Liver (tissue), 9 donors: ENCODE results near the gene GAL3ST3. TPM values are rescaled to one million over a fixed set of nuclear protein-coding genes. Genes with fewer than 3 reads are reported as not detected.

Experiments used
- DNase-seq: peaks from one replicate; pipeline ENCODE4 v3.0.0-alpha.2; 2017; ENCODE audit warnings: low spot score
- H3K27ac ChIP-seq, 2 donors: one replicate each; pipeline ENCODE4 v1.7.0; 2013; ENCODE audit warnings: inconsistent platforms in 2 of 2, low read length in 2 of 2, control low read depth in 1 of 2, low read depth in 1 of 2, mild to moderate bottlenecking in 1 of 2
- H3K27me3 ChIP-seq, 4 donors: one replicate each; pipeline versions ENCODE4 v1.6.1 to v1.7.0; 2013; ENCODE audit warnings: low read length in 3 of 4, inconsistent platforms in 1 of 4, mild to moderate bottlenecking in 1 of 4, moderate library complexity in 1 of 4; ENCODE audit not compliant: control insufficient read depth in 4 of 4, insufficient read depth in 4 of 4
- H3K36me3 ChIP-seq, 4 donors: one replicate each; pipeline versions ENCODE4 v1.6.1 to v1.7.0; 2013; ENCODE audit warnings: low read length in 3 of 4, mild to moderate bottlenecking in 3 of 4, low read depth in 1 of 4, moderate library complexity in 1 of 4; ENCODE audit not compliant: control insufficient read depth in 4 of 4, insufficient read depth in 3 of 4
- H3K4me1 ChIP-seq, 4 donors: one replicate each; pipeline versions ENCODE4 v1.6.1 to v1.7.0; 2013; ENCODE audit warnings: low read length in 3 of 4, mild to moderate bottlenecking in 3 of 4, moderate library complexity in 1 of 4; ENCODE audit not compliant: control insufficient read depth in 4 of 4, insufficient read depth in 4 of 4
- H3K4me3 ChIP-seq, 3 donors: one replicate each; pipeline versions ENCODE4 v1.6.1 to v1.7.0; 2013; ENCODE audit warnings: low read length in 3 of 3, control low read depth in 1 of 3, low read depth in 1 of 3, mild to moderate bottlenecking in 1 of 3
- H3K9ac ChIP-seq, 2 donors: one replicate each; pipeline ENCODE4 v1.7.0; 2013; ENCODE audit warnings: low read length in 2 of 2, mild to moderate bottlenecking in 2 of 2, moderate library complexity in 2 of 2, control low read depth in 1 of 2, low read depth in 1 of 2
- H3K9me3 ChIP-seq, 4 donors: one replicate each; pipeline versions ENCODE4 v1.6.1 to v1.7.0; 2013; ENCODE audit warnings: low read length in 3 of 4; ENCODE audit not compliant: control insufficient read depth in 4 of 4
- EGR1 ChIP-seq, 2 donors: IDR thresholded peaks; 2 replicates each; pipeline ENCODE4 v1.6.1; 2016 to 2018; ENCODE audit warnings: antibody characterized with exemption in 2 of 2, low read depth in 2 of 2
- FOXA1 ChIP-seq: IDR thresholded peaks from 2 replicates; pipeline ENCODE4 v1.6.1; 2016; ENCODE audit warnings: antibody characterized with exemption
- FOXA2 ChIP-seq: IDR thresholded peaks from 2 replicates; pipeline ENCODE4 v1.6.1; 2016; ENCODE audit warnings: antibody characterized with exemption
- GABPA ChIP-seq, 2 donors: IDR thresholded peaks in 1 of 2; conservative IDR thresholded peaks in 1 of 2; 2 replicates each; pipeline ENCODE4 v1.6.1; 2016; ENCODE audit warnings: antibody characterized with exemption in 2 of 2, mild to moderate bottlenecking in 1 of 2, moderate library complexity in 1 of 2
- HNF4A ChIP-seq, 2 donors: conservative IDR thresholded peaks; 2 replicates each; pipeline ENCODE4 v1.6.1; 2016; ENCODE audit warnings: antibody characterized with exemption in 2 of 2, mild to moderate bottlenecking in 2 of 2
- JUND ChIP-seq, 2 donors: IDR thresholded peaks; 2 replicates each; pipeline ENCODE4 v1.6.1; 2016; ENCODE audit warnings: antibody characterized with exemption in 2 of 2
- NR2F2 ChIP-seq: IDR thresholded peaks from 2 replicates; pipeline ENCODE4 v1.6.1; 2016; ENCODE audit warnings: antibody characterized with exemption
- RAD21 ChIP-seq, 2 donors: IDR thresholded peaks; 2 replicates each; pipeline ENCODE4 v1.6.1; 2016; ENCODE audit warnings: antibody characterized with exemption in 2 of 2, mild to moderate bottlenecking in 2 of 2
- RXRA ChIP-seq, 2 donors: IDR thresholded peaks; 2 replicates each; pipeline ENCODE4 v1.6.1; 2017 to 2018; ENCODE audit warnings: antibody characterized with exemption in 2 of 2, mild to moderate bottlenecking in 1 of 2
- SP1 ChIP-seq: IDR thresholded peaks from 2 replicates; pipeline ENCODE4 v1.6.1; 2018; ENCODE audit warnings: antibody characterized with exemption, mild to moderate bottlenecking
- TAF1 ChIP-seq: conservative IDR thresholded peaks from 2 replicates; pipeline ENCODE4 v1.6.1; 2016; ENCODE audit warnings: antibody characterized with exemption, mild to moderate bottlenecking
- YY1 ChIP-seq: IDR thresholded peaks from 2 replicates; pipeline ENCODE4 v1.6.1; 2016; ENCODE audit warnings: antibody characterized with exemption, mild to moderate bottlenecking
- WGBS: extraction: QIAGEN DNeasy Blood & Tissue Kit; methylation state at CpG from one replicate; pipeline ENCODE4 v1.1.7; 2013; 5-methylcytosine and 5-hydroxymethylcytosine counted together
- polyA plus RNA-seq, 2 donors: library from polyadenylated mRNA; stranded (reverse) in 1 of 2; unstranded in 1 of 2; fragments of 200-250 nt in 1 of 2; fragments of >200 nt in 1 of 2; fragmentation: Nextera tagmentation in 1 of 2; extraction: Ambion mirVana in 1 of 2; gene quantifications; one replicate each; pipeline versions ENCODE4 v1.2.1 to v1.2.3, GENCODE V29; 2013 to 2015
- total RNA-seq, 2 donors: library from RNA; depleted of rRNA; stranded (reverse); fragments of >200 nt; gene quantifications; one replicate each; pipeline ENCODE4 v1.2.3, GENCODE V29; 2014
- TF ChIP-seq, protein P1 (sequence below): IDR thresholded peaks from 2 replicates; pipeline ENCODE4 v1.6.1; 2016; ENCODE audit warnings: antibody characterized with exemption
- TF ChIP-seq, protein P2 (sequence below): IDR thresholded peaks from 2 replicates; pipeline ENCODE4 v1.6.1; 2016; ENCODE audit warnings: antibody characterized with exemption
- TF ChIP-seq, protein P3 (sequence below): IDR thresholded peaks from 2 replicates; pipeline ENCODE4 v1.6.1; 2016; ENCODE audit warnings: antibody characterized with exemption
- TF ChIP-seq, protein P4 (sequence below): fragments of 150-350 bp; IDR thresholded peaks from 2 replicates; pipeline ENCODE4 v1.5.1; 2017; ENCODE audit warnings: improper control_type of control experiment, low read depth, low read length; ENCODE audit not compliant: missing input control
- TF ChIP-seq, protein P5 (sequence below): IDR thresholded peaks from 2 replicates; pipeline ENCODE4 v1.6.1; 2016; ENCODE audit warnings: antibody characterized with exemption, mild to moderate bottlenecking
- donor health status: healthy.
- donor health status: healthy.
- donor health status: healthy.
- donor health status: healthy.
- donor health status: healthy.

The GAL3ST3 gene
- total and polyA plus RNA-seq, 4 donors: not detected

DNA sequence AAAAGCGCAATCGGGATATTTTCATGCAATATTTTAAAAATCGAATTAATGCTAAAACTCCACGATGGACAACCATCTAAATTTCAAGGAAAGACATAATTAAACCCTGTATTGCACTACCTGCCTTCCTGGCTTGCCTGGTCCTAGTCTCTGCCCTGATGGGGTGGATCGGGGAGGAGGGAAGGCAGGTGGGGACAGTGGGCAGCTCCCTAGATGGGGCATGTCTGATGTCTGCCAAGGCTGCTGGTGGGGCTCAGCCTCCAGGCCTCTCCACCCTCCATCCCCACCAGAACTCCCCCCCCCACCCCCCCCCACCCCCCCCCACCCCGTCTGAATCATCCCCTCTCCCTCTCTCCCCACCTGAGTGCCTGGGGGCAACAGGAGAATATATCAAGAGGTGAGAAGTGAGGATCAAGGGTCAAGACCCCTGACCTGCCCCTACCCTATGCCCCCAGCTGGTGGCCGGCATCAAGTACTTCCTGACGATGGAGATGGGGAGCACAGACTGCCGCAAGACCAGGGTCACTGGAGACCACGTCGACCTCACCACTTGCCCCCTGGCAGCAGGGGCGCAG is 36.5 kb downstream of the GAL3ST3 start:
- Histone ChIP-seq H3K9ac (no peak overlapping the region), H3K27me3 (peaks cover 0 to 14% (median 0%) of the 10 kb centered on the region in 4 donors), H3K4me3 (no peak overlapping the region), H3K9me3 (no peaks in the 10 kb centered on the region), H3K36me3 (no peaks in the 10 kb centered on the region), H3K27ac (no peak overlapping the region), H3K4me1 (peaks cover 0 to 4% (median 1%) of the 10 kb centered on the region in 4 donors)
- TF ChIP-seq NR2F2 (no peak), YY1 (no peak), TAF1 (no peak), GABPA (IDR thresholded peaks at IDR 0.05 in 1 of 2, conservative IDR thresholded peaks at IDR 0.05 in 1 of 2) (no peak)
- 47% methylated on average over 12 of the region's 12 CpGs for WGBS
- no peak for DNase-seq

DNA sequence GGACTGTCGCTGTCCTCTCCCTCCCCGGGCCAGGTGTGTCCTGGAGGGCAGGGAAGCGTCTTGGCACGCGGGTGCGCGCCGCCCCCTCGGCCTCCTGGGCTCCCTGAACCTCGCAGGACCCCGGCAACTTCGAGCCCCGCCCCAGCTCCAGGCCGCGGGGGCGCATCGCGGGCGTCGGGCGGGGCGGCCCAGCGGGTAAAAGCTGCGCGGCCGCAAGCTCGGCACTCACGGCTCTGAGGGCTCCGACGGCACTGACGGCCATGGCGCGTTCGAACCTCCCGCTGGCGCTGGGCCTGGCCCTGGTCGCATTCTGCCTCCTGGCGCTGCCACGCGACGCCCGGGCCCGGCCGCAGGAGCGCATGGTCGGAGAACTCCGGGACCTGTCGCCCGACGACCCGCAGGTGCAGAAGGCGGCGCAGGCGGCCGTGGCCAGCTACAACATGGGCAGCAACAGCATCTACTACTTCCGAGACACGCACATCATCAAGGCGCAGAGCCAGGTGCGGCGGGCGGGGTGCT is 37.1 kb downstream of the GAL3ST3 start, which contains the start of gene CST6:
TSS of gene CST6 (plus strand) at position 224 of the 519 bp plus-strand sequence. CDS start at position 261, 37 bp downstream.
- H3K4me1 ChIP-seq: peaks cover 0 to 4% (median under 1%) of the 10 kb centered on the region in 4 donors
- TF ChIP-seq, protein P1, sequence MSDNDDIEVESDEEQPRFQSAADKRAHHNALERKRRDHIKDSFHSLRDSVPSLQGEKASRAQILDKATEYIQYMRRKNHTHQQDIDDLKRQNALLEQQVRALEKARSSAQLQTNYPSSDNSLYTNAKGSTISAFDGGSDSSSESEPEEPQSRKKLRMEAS: no peak
- TF ChIP-seq SP1 (no peak), NR2F2 (no peak), FOXA2 (no peak), FOXA1 (no peak), HNF4A (conservative IDR thresholded peaks at IDR 0.05) (no peak)
- TF ChIP-seq, protein P2, sequence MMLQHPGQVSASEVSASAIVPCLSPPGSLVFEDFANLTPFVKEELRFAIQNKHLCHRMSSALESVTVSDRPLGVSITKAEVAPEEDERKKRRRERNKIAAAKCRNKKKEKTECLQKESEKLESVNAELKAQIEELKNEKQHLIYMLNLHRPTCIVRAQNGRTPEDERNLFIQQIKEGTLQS: no peak
- no peaks in the 10 kb centered on the region for H3K9me3 ChIP-seq
- no peaks in the 10 kb centered on the region for H3K36me3 ChIP-seq
- WGBS: 9% methylated on average over 61 of the region's 61 CpGs
- no peak within 1 kb of the TSS for H3K27ac ChIP-seq
- H3K9ac ChIP-seq: no peak within 1 kb of the TSS
- H3K27me3 ChIP-seq: peaks cover 0 to 14% (median 0%) of the 10 kb centered on the region in 4 donors
- no peak within 1 kb of the TSS for H3K4me3 ChIP-seq
- DNase-seq: no peak

DNA sequence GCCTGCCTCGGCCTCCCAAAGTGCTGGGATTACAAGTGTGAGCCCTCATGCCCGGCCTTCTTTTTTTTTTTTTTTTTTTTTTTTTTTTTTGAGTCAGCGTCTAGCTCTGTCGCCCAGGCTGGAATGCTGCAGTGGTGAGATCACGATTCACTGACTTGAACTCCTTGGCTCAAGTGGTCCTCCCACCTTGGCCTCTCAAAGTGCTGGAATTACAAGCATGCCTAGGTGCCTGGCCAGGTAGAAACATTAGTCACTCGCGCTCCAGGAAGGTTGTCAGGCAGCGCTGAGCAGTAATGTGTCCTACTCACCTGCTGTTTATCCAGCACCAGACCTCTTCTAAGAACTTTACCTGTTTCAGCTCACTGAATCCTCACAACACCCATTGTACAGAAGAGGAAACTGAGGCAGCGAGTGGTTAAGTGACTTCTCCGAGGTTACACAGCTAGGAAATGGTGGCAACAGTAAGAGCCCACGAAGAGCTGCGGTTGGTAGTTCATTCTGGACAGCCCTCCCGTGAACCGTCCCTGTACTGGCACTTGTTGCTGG is 37.6 kb downstream of the GAL3ST3 start:
- no peaks in the 10 kb centered on the region for H3K36me3 ChIP-seq
- no peaks in the 10 kb centered on the region for H3K9me3 ChIP-seq
- no peak for TF ChIP-seq EGR1 (IDR thresholded peaks at IDR 0.05; ENCODE audit: low read depth in 2 of 2)
- TF ChIP-seq, protein P1: no peak
- TF ChIP-seq SP1: no peak
- no peak for TF ChIP-seq RXRA (IDR thresholded peaks at IDR 0.05)
- TF ChIP-seq NR2F2: no peak
- TF ChIP-seq, protein P3, sequence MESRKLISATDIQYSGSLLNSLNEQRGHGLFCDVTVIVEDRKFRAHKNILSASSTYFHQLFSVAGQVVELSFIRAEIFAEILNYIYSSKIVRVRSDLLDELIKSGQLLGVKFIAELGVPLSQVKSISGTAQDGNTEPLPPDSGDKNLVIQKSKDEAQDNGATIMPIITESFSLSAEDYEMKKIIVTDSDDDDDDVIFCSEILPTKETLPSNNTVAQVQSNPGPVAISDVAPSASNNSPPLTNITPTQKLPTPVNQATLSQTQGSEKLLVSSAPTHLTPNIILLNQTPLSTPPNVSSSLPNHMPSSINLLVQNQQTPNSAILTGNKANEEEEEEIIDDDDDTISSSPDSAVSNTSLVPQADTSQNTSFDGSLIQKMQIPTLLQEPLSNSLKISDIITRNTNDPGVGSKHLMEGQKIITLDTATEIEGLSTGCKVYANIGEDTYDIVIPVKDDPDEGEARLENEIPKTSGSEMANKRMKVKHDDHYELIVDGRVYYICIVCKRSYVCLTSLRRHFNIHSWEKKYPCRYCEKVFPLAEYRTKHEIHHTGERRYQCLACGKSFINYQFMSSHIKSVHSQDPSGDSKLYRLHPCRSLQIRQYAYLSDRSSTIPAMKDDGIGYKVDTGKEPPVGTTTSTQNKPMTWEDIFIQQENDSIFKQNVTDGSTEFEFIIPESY: no peak
- TF ChIP-seq FOXA2: no peak
- TF ChIP-seq JUND (IDR thresholded peaks at IDR 0.05): no peak
- no peak for TF ChIP-seq FOXA1
- no peak for TF ChIP-seq GABPA (IDR thresholded peaks at IDR 0.05 in 1 of 2, conservative IDR thresholded peaks at IDR 0.05 in 1 of 2)
- no peak for TF ChIP-seq YY1
- TF ChIP-seq HNF4A (conservative IDR thresholded peaks at IDR 0.05): no peak
- TF ChIP-seq RAD21 (IDR thresholded peaks at IDR 0.05): no peak
- TF ChIP-seq TAF1: no peak
- TF ChIP-seq, protein P4, sequence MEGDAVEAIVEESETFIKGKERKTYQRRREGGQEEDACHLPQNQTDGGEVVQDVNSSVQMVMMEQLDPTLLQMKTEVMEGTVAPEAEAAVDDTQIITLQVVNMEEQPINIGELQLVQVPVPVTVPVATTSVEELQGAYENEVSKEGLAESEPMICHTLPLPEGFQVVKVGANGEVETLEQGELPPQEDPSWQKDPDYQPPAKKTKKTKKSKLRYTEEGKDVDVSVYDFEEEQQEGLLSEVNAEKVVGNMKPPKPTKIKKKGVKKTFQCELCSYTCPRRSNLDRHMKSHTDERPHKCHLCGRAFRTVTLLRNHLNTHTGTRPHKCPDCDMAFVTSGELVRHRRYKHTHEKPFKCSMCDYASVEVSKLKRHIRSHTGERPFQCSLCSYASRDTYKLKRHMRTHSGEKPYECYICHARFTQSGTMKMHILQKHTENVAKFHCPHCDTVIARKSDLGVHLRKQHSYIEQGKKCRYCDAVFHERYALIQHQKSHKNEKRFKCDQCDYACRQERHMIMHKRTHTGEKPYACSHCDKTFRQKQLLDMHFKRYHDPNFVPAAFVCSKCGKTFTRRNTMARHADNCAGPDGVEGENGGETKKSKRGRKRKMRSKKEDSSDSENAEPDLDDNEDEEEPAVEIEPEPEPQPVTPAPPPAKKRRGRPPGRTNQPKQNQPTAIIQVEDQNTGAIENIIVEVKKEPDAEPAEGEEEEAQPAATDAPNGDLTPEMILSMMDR: no peak
- TF ChIP-seq, protein P5, sequence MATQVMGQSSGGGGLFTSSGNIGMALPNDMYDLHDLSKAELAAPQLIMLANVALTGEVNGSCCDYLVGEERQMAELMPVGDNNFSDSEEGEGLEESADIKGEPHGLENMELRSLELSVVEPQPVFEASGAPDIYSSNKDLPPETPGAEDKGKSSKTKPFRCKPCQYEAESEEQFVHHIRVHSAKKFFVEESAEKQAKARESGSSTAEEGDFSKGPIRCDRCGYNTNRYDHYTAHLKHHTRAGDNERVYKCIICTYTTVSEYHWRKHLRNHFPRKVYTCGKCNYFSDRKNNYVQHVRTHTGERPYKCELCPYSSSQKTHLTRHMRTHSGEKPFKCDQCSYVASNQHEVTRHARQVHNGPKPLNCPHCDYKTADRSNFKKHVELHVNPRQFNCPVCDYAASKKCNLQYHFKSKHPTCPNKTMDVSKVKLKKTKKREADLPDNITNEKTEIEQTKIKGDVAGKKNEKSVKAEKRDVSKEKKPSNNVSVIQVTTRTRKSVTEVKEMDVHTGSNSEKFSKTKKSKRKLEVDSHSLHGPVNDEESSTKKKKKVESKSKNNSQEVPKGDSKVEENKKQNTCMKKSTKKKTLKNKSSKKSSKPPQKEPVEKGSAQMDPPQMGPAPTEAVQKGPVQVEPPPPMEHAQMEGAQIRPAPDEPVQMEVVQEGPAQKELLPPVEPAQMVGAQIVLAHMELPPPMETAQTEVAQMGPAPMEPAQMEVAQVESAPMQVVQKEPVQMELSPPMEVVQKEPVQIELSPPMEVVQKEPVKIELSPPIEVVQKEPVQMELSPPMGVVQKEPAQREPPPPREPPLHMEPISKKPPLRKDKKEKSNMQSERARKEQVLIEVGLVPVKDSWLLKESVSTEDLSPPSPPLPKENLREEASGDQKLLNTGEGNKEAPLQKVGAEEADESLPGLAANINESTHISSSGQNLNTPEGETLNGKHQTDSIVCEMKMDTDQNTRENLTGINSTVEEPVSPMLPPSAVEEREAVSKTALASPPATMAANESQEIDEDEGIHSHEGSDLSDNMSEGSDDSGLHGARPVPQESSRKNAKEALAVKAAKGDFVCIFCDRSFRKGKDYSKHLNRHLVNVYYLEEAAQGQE: no peak
- DNase-seq: no peak
- H3K9ac ChIP-seq: no peak overlapping the region
- 54% methylated on average over 14 of the region's 14 CpGs for WGBS
- H3K27ac ChIP-seq: no peak overlapping the region
- H3K4me1 ChIP-seq: peaks cover 0 to 4% (median 0%) of the 10 kb centered on the region in 4 donors
- H3K27me3 ChIP-seq: peaks cover 0 to 14% (median 0%) of the 10 kb centered on the region in 4 donors
- no peak overlapping the region for H3K4me3 ChIP-seq
